Panc1 (cell line): Measurements from ENCODE around the gene AEBP2. TPM values are rescaled to one million over a fixed set of nuclear protein-coding genes. Genes with fewer than 3 reads are reported as not detected.

Experiments
- ATAC-seq: fragments of 200-7000 bp; cut with Tn5 transposase; 2 replicates; pipeline ENCODE4 v1.9.1; 2020; ENCODE audit warnings: mild to moderate bottlenecking, moderate library complexity
- BruUV-seq: library from RNA; stranded (reverse); fragments of 400-500 nt; replicated peaks from 2 replicates; lab custom pipeline; 2021; lab: Mats Ljungman, UMichigan
- CTCF ChIA-PET: fragments of 300-600 bp; sonication (Branson Sonifier 250); formaldehyde crosslinking; loops from one replicate; lab custom pipeline; 2022; ENCODE audit warnings: antibody characterized with exemption; lab: Charles Lee
- POLR2A ChIA-PET: fragments of 300-600 bp; sonication (Branson Sonifier 250); formaldehyde crosslinking; loops from one replicate; lab custom pipeline; 2022; ENCODE audit warnings: antibody characterized with exemption; lab: Charles Lee
- DNase-seq: peaks from one replicate; pipeline ENCODE4 v3.0.0-alpha.2; 2010; ENCODE audit warnings: low read depth, low spot score
- H3K27ac ChIP-seq: 2 replicates; pipeline ENCODE4 v1.5.1; 2011; ENCODE audit warnings: mild to moderate bottlenecking, low read length, inconsistent platforms
- H3K27me3 ChIP-seq: fragments of 200-500 bp; sonication (Bioruptor generic); 2 replicates; pipeline ENCODE4 v1.6.0; 2014; ENCODE audit warnings: low read length, inconsistent platforms; ENCODE audit not compliant: control insufficient read depth, insufficient read depth
- H3K36me3 ChIP-seq: fragments of 200-500 bp; sonication (Bioruptor generic); 2 replicates; pipeline ENCODE4 v1.5.1; 2014; ENCODE audit warnings: inconsistent platforms, mild to moderate bottlenecking, low read length, moderate library complexity; ENCODE audit not compliant: control insufficient read depth, insufficient read depth
- H3K4me1 ChIP-seq: 2 replicates; pipeline ENCODE4 v1.5.1; 2011; ENCODE audit warnings: inconsistent platforms, mild to moderate bottlenecking, low read length, moderate library complexity; ENCODE audit not compliant: control insufficient read depth, insufficient read depth
- H3K4me3 ChIP-seq, 2 experiments: 2 replicates each; pipeline ENCODE4 v1.5.1; 2011 to 2012; ENCODE audit warnings: low read depth in 2 of 2, low read length in 2 of 2, mild to moderate bottlenecking in 2 of 2, inconsistent platforms in 1 of 2, moderate library complexity in 1 of 2
- H3K9me3 ChIP-seq: fragments of 200-500 bp; sonication (Bioruptor generic); 2 replicates; pipeline ENCODE4 v1.5.1; 2014; ENCODE audit warnings: low read depth, mild to moderate bottlenecking, inconsistent platforms, low read length, moderate library complexity; ENCODE audit not compliant: control insufficient read depth, insufficient read depth
- POLR2AphosphoS5 ChIP-seq: IDR thresholded peaks from 2 replicates; pipeline ENCODE4 v1.6.1; 2012; ENCODE audit warnings: mild to moderate bottlenecking, low read depth, low read length, moderate library complexity
- REST ChIP-seq, 2 experiments: IDR thresholded peaks; 2 replicates each; pipeline ENCODE4 v1.6.1; 2011 to 2012; ENCODE audit warnings: low read depth in 2 of 2, control low read depth in 1 of 2, low read length in 1 of 2, mild to moderate bottlenecking in 1 of 2, moderate library complexity in 1 of 2; ENCODE audit not compliant: insufficient read depth in 1 of 2
- SIN3A ChIP-seq: IDR thresholded peaks from 2 replicates; pipeline ENCODE4 v1.6.1; 2012; ENCODE audit warnings: low read depth, mild to moderate bottlenecking, low read length, moderate library complexity, borderline replicate concordance; ENCODE audit not compliant: insufficient read depth
- TCF7L2 ChIP-seq: IDR thresholded peaks from 2 replicates; pipeline ENCODE4 v1.6.1; 2011; ENCODE audit warnings: mild to moderate bottlenecking, low read depth, low read length, inconsistent platforms
- in situ Hi-C: cut with HindIII; loops from 2 replicates; pipeline ENCODE4 v1.10.0; 2016; ENCODE audit warnings: low sequenced_read_pairs, low pct_unique_long_range_greater_than_20kb
- intact Hi-C: fragments of 100-400 bp; cut with micrococcal nuclease; formaldehyde crosslinking; loops from one replicate; pipeline ENCODE4 v1.10.0; 2022; ENCODE audit not compliant: unreplicated experiment
- total RNA-seq: library from RNA; stranded (reverse); gene quantifications from one replicate; pipeline ENCODE4 v1.2.1, GENCODE V29; 2021; ENCODE audit not compliant: unreplicated experiment
- TF ChIP-seq, protein P1 (sequence below): fragments of 450-650 bp; IDR thresholded peaks from 2 replicates; pipeline ENCODE4 v1.5.1; 2017; ENCODE audit warnings: mild to moderate bottlenecking

Gene AEBP2
- total RNA-seq, 1 experiment from 2014 or later: 32.4 TPM

DNA sequence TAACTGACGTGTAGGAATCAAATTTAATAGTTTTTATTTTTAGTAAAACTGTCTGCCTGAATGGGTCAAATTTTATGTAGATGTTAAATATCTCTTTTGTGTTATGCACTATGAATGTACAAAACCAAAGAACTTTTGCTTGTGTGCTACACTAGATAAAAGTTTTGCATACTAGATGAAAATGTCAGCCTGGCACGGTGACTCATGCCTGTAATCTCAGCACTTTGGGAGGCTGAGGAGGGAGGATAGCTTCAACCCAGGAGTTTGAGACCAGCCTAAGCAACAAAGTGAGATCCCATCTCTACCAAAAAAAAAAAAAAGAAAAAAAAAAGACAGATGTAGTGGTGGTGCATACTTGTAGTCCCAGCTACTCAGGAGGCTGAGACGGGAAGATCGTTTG lies 11.1 kb downstream of the AEBP2 start:
- ChIA-PET POLR2A (no interaction called here), CTCF (no interaction called here)
- Histone ChIP-seq H3K4me1 (no peaks in the 10 kb centered on the region; the same call in 1 of the 2 replicates), H3K36me3 (no peaks in the 10 kb centered on the region), H3K9me3 (no peaks in the 10 kb centered on the region), H3K4me3 (no peak overlapping the region), H3K27me3 (no peaks in the 10 kb centered on the region), H3K27ac (no peak overlapping the region)
- in situ Hi-C loops: no loop called here
- DNase-seq (no peak), ATAC-seq (no peak)
- no peak for TF ChIP-seq REST (IDR thresholded peaks at IDR 0.05; ENCODE audit: insufficient read depth in 1 of 2, low read depth in 2 of 2, low read length in 1 of 2)
- no peak for TF ChIP-seq SIN3A
- TF ChIP-seq, protein P1, sequence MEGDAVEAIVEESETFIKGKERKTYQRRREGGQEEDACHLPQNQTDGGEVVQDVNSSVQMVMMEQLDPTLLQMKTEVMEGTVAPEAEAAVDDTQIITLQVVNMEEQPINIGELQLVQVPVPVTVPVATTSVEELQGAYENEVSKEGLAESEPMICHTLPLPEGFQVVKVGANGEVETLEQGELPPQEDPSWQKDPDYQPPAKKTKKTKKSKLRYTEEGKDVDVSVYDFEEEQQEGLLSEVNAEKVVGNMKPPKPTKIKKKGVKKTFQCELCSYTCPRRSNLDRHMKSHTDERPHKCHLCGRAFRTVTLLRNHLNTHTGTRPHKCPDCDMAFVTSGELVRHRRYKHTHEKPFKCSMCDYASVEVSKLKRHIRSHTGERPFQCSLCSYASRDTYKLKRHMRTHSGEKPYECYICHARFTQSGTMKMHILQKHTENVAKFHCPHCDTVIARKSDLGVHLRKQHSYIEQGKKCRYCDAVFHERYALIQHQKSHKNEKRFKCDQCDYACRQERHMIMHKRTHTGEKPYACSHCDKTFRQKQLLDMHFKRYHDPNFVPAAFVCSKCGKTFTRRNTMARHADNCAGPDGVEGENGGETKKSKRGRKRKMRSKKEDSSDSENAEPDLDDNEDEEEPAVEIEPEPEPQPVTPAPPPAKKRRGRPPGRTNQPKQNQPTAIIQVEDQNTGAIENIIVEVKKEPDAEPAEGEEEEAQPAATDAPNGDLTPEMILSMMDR: no peak
- TF ChIP-seq TCF7L2: no peak
- no peak for TF ChIP-seq POLR2AphosphoS5
- intact Hi-C loops: no loop called here
- BruUV-seq: no TSS peak

DNA sequence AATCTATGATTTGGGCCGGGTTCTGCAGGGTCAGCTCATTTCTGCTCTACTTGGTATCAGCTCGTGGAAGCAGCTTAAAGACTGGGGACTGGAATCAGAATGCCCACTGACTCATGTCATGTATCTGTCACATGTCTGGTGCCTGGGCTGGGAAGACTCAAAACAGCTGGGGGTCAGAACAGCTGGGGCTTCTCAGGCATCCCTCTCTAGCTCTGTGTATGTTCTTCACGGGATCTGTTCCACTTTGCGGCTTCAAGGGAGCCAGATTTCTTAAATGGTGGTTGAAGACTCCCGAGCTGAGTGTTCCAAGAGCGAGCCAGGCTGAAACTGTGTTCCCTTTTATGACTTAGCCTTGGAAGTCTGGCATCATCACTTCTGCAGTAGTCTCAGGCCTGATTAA lies 11.9 kb downstream of the AEBP2 start:
- intact Hi-C loops: no loop called here
- Histone ChIP-seq H3K27me3 (no peaks in the 10 kb centered on the region), H3K4me3 (no peak overlapping the region), H3K36me3 (no peaks in the 10 kb centered on the region), H3K9me3 (no peaks in the 10 kb centered on the region), H3K4me1 (no peaks in the 10 kb centered on the region; the same call in 1 of the 2 replicates), H3K27ac (no peak overlapping the region)
- DNase-seq: no peak
- no TSS peak for BruUV-seq
- ChIA-PET POLR2A (no interaction called here), CTCF (no interaction called here)
- in situ Hi-C loops: no loop called here
- ATAC-seq: no peak
- TF ChIP-seq TCF7L2 (no peak), POLR2AphosphoS5 (no peak), REST (IDR thresholded peaks at IDR 0.05; ENCODE audit: insufficient read depth in 1 of 2, low read depth in 2 of 2, low read length in 1 of 2) (no peak), SIN3A (no peak)
- TF ChIP-seq, protein P1: no peak
